Measurements from ENCODE around the gene SMDT1. TPM values are rescaled to one million over a fixed set of nuclear protein-coding genes. Genes with fewer than 3 reads are reported as not detected.

The SMDT1 gene
- total and polyA plus RNA-seq, 12 donors, result 111 to 197 (median 135) TPM

- no peaks in the 10 kb centered on the region for H3K27me3 ChIP-seq
- ATAC-seq (peak; percentile 5 to 46 (median 14)), DNase-seq (no peak)
- intact Hi-C loops (cut with DNase I), result loop anchor here in 5 of 10 donors (1.0 to 10.0 kb wide), 3 partner anchors 12 to 384 kb away; partner anchors contain the start of genes NDUFA6 (in 2 of the 5), SREBF2 (in 2 of the 5) and MEI1 (in 1 of the 5)
- peak overlapping the region in 9 of 10 donors; percentile 50 to 79 (median 68) for H3K4me3 ChIP-seq
- H3K4me1 ChIP-seq, result peaks cover 9 to 69% (median 42%) of the 10 kb centered on the region in 9 donors
- WGBS, 2 donors, result 27 to 33% methylated on average over 24 of the region's 24 CpGs
- no peaks in the 10 kb centered on the region for H3K9me3 ChIP-seq
- H3K36me3 ChIP-seq, result peaks cover 0 to 48% (median 4%) of the 10 kb centered on the region in 9 donors
- TF ChIP-seq, protein P1, sequence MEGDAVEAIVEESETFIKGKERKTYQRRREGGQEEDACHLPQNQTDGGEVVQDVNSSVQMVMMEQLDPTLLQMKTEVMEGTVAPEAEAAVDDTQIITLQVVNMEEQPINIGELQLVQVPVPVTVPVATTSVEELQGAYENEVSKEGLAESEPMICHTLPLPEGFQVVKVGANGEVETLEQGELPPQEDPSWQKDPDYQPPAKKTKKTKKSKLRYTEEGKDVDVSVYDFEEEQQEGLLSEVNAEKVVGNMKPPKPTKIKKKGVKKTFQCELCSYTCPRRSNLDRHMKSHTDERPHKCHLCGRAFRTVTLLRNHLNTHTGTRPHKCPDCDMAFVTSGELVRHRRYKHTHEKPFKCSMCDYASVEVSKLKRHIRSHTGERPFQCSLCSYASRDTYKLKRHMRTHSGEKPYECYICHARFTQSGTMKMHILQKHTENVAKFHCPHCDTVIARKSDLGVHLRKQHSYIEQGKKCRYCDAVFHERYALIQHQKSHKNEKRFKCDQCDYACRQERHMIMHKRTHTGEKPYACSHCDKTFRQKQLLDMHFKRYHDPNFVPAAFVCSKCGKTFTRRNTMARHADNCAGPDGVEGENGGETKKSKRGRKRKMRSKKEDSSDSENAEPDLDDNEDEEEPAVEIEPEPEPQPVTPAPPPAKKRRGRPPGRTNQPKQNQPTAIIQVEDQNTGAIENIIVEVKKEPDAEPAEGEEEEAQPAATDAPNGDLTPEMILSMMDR (IDR thresholded peaks at IDR 0.05), result no peak
- H3K27ac ChIP-seq, result peak overlapping the region; percentile 92 to 100 (median 98)
Measured at GRCh38 chr22:42078469-42079318, 806 bp upstream of the SMDT1 start.

- peak in 2 of 8 donors; percentile 17 to 28 for ATAC-seq
- TF ChIP-seq, protein P1 (IDR thresholded peaks at IDR 0.05), result no peak
- H3K27me3 ChIP-seq, result no peaks in the 10 kb centered on the region
Measured at GRCh38 chr22:42080287-42080686, 787 bp downstream of the SMDT1 start.

GRCh38 chr22:42083119-42083518 is 3.6 kb downstream of the SMDT1 start:
- no peaks in the 10 kb centered on the region for H3K9me3 ChIP-seq
- no peak overlapping the region for H3K27ac ChIP-seq
- TF ChIP-seq, protein P1 (IDR thresholded peaks at IDR 0.05), result no peak
- no peak overlapping the region for H3K4me3 ChIP-seq
- intact Hi-C loops (cut with DNase I), result no loop called here
- H3K36me3 ChIP-seq, result peaks cover 0 to 65% (median 23%) of the 10 kb centered on the region in 9 donors
- peaks cover 8 to 78% (median 47%) of the 10 kb centered on the region in 9 donors for H3K4me1 ChIP-seq
- no peak for ATAC-seq
- WGBS, 2 donors, result 87 to 92% methylated on average over 4 of the region's 4 CpGs
- no peaks in the 10 kb centered on the region for H3K27me3 ChIP-seq
- no peak for DNase-seq

More at GRCh38 chr22:42080287-42080686, 787 bp downstream of the SMDT1 start:
- 3% methylated on average over 14 of the region's 14 CpGs for WGBS, 2 donors
- no peak for DNase-seq
- Histone ChIP-seq H3K4me1 (peaks cover 5 to 63% (median 36%) of the 10 kb centered on the region in 9 donors), H3K9me3 (no peaks in the 10 kb centered on the region), H3K27ac (peak overlapping the region; percentile 92 to 100 (median 98)), H3K4me3 (peak overlapping the region; percentile 50 to 79 (median 66)), H3K36me3 (peaks cover 0 to 64% (median 4%) of the 10 kb centered on the region in 9 donors)
- intact Hi-C loops (cut with DNase I), result loop anchor here in 2 of 10 donors (1.0 kb wide), 1 partner anchor 10 kb away; the partner anchor contains the start of gene NDUFA6 (in 2 of the 2)

- H3K27ac ChIP-seq, result peak overlapping the region in 1 of 10 donors; percentile 42
- TF ChIP-seq, protein P1 (IDR thresholded peaks at IDR 0.05), result no peak
- DNase-seq (no peak), ATAC-seq (no peak)
- H3K36me3 ChIP-seq, result peaks cover 0 to 67% (median 23%) of the 10 kb centered on the region in 9 donors
- 95 to 96% methylated on average over 8 of the region's 8 CpGs for WGBS, 2 donors
- H3K27me3 ChIP-seq, result no peaks in the 10 kb centered on the region
- peaks cover 0 to 4% (median 0%) of the 10 kb centered on the region in 11 donors for H3K9me3 ChIP-seq
- H3K4me3 ChIP-seq, result no peak overlapping the region
- peaks cover 3 to 82% (median 45%) of the 10 kb centered on the region in 9 donors for H3K4me1 ChIP-seq
- intact Hi-C loops (cut with DNase I), result no loop called here
Measured at GRCh38 chr22:42084874-42085273, 5.4 kb downstream of the SMDT1 start.

Measured in heart right ventricle (tissue), 16 donors.